HFF-Myc (cell line): ENCODE data around the gene FBL.

Experiments
- DNase-seq: peaks from one replicate; pipeline ENCODE4 v3.0.0-alpha.2; 2011; ENCODE audit warnings: low read depth; ENCODE audit errors: extremely low read depth
- H3K4me3 ChIP-seq: replicated peaks from 2 replicates; pipeline ENCODE4 v1.5.1; 2011; ENCODE audit warnings: low read depth, mild to moderate bottlenecking, control low read depth, low read length
- CTCF ChIP-seq: IDR thresholded peaks from 2 replicates; pipeline ENCODE4 v1.5.1; 2012; ENCODE audit warnings: mild to moderate bottlenecking, low read depth, low read length, control low read depth; ENCODE audit errors: missing control alignments

FBL gene

GRCh38 chr19:39823686-39824085 is 22.5 kb downstream of the FBL start:
- DNase-seq, result no peak
- no peak for TF ChIP-seq CTCF
- H3K4me3 ChIP-seq, result peak overlapping the region; percentile 37

- DNase-seq, result no peak
- no peak overlapping the region for H3K4me3 ChIP-seq
- TF ChIP-seq CTCF, result no peak
Measured at GRCh38 chr19:39820696-39821095, 25.5 kb downstream of the FBL start.

- no peak for DNase-seq
- H3K4me3 ChIP-seq, result no peak overlapping the region
- no peak for TF ChIP-seq CTCF
Measured at GRCh38 chr19:39819786-39820185, 26.4 kb downstream of the FBL start.

GRCh38 chr19:39818626-39819097 is 27.5 kb downstream of the FBL start:
- no peak for TF ChIP-seq CTCF
- no peak overlapping the region for H3K4me3 ChIP-seq
- no peak for DNase-seq

- no peak for TF ChIP-seq CTCF
- DNase-seq, result no peak
- no peak overlapping the region for H3K4me3 ChIP-seq
Measured at GRCh38 chr19:39817888-39818561, 28.2 kb downstream of the FBL start.

- DNase-seq, result no peak
- TF ChIP-seq CTCF, result no peak
- no peak overlapping the region for H3K4me3 ChIP-seq
Measured at GRCh38 chr19:39816287-39817048, 29.7 kb downstream of the FBL start.
